Smooth muscle cell of the brain vasculature (primary cell): Measurements from ENCODE around the gene RSAD2.
"Not testable (repeated sequence)": the region's sequence is repeated elsewhere in the genome, so short reads cannot be mapped to it uniquely, and the experiment has no call there.

Experiments used
- DNase-seq: peaks from one replicate; pipeline ENCODE4 v3.0.0-alpha.2; 2012; ENCODE audit warnings: low read depth, low spot score

RSAD2 gene

DNA sequence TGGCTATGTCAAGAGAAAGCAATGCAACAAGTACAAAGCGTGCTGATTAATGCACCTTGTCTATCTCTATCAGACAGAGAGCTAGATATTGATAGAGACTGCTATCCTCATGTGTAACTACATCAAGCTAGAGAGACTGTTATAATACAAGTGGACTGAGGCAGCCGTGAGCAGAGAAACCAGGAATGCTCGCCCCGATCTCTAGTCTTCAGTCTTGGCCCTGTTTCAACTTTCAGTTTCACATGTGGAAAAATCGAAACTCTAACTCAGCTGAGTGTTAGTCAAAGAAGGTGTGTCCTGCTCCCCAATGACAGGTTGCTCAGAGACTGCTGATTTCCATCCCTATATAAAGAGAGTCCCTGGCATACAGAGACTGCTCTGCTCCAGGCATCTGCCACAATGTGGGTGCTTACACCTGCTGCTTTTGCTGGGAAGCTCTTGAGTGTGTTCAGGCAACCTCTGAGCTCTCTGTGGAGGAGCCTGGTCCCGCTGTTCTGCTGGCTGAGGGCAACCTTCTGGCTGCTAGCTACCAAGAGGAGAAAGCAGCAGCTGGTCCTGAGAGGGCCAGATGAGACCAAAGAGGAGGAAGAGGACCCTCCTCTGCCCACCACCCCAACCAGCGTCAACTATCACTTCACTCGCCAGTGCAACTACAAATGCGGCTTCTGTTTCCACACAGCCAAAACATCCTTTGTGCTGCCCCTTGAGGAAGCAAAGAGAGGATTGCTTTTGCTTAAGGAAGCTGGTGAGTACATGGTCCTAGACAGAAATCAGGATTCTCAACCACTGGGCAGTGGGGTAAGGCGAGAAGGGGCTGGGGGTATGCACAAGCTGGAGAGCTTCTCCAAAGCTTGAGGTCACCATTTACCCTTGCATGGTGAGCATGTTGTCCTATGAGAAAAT is at the start of gene RSAD2:
RSAD2 (plus strand) TSS at position 376 of the 903 bp plus-strand sequence; CDS start at position 400, 24 bp downstream.
- no peak for DNase-seq

GRCh38 chr2:6828299-6828584 is 49.3 kb upstream of the RSAD2 start:
- no peak for DNase-seq

GRCh38 chr2:6831229-6831628 is 46.3 kb upstream of the RSAD2 start:
- DNase-seq = no peak

DNA sequence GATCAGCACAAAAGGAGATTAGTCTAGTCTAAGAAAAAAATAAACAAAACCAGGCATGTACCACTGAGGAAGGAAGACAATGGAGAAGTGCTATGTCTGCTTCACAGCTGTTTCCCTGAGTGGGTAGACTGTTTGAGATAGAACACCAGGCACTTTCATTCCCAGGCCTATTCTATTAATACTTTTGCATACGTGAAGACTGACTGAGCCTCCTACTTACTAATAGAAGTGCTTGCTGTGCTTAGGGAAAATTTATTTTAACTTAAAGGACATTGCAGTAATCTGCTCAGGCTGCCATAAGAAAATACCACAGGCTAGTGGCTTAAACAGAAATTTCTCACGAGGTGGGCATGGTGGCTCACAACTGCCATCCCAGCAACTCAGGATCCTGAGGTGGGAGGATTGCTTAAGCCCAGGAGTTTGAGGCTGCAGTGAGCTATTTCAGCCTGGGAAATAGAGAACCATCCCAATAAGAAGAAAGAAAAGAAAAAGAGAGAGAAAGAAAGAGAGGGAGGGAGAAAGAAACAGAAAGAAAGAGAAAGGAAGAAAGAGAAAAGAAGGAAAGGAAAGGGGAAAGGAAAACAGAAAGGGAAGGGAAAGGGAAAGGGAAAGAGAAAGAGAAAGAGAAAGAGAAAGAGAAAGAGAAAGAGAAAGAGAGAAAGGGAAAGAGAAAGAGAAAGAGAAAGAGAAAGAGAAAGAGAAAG is 44.8 kb upstream of the RSAD2 start:
- no peak for DNase-seq

DNA sequence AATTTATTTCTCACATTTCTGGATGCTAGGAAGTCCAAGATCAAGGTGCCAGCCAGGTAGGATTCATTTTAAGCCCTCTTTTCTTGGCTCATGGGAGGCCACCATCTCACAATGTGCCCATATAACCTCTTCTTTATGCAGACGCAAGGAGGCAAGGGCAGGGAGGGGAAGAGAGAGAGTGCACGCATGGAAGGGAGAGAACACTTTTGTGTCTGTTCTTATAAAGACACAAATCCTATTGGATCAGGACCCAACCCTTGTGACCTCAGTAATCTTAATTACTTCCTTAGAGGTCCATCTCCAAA is 44.3 kb upstream of the RSAD2 start:
- DNase-seq = no peak

DNA sequence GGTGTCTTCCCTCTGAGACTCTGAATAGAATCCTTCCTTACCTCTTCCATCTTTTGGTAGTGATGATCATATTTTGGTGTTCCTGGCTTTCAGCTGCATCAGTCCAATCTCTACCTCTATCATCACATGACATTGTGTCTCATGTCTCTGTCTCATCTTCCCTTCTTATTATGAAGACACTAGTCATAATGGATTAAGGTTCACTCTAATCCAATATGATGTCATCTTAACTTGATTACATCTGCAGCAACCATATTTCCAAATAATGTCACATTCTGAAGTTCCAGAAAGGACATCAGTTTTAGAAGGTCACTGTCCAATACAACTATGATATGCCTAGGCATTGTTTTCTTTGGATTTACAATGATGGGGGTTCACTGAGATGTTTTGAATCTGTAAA is 43.4 kb upstream of the RSAD2 start:
- no peak for DNase-seq

DNA sequence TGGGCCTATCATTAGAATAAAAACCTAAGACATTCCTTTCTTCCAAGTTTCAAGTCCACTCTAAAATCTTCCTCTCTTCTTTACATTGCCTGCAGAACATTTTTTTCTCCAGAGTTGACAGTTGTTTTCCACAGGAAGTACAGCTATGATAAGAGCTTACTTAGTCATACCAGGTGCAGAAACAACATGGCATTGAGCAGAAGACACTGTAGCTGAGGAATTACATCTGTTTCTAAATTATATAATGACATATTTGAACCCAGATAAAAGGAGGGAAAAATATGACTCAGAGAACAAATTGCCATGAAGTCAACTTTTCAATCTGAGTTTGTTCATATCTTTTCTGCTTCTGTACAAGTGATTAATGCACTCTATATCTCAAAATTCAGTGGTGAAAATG is 42.1 kb upstream of the RSAD2 start:
- no peak for DNase-seq

DNA sequence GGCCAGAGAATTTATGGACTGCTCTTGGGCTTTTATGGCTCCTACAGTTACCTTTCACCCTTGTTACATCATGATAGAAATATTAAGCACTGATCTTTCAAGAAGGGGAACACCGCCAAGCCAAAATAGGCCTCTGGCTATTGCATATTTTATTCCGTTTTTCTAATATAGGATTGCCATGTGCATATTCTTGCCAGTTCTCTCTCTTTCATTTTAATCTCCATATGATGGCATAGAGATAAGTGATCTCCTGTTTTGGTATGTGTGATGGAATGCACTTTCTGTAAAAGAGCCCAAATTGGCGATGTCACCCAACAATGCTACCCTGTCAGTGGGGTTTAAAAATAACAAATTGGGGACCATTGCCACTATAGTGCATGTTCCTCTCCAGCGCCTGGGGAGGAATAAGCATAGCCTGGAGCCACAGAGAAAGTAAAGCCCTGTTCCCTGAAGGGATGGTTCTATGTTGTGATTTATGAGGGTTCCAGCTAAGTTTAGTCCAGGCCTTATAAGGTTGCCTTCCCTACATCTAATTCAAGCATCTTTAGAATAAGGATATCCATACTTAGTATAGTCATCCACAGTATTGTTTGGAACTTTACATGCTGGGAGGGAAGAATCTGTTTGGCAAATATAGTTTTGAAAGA is 38.8 kb upstream of the RSAD2 start:
- no peak for DNase-seq

DNA sequence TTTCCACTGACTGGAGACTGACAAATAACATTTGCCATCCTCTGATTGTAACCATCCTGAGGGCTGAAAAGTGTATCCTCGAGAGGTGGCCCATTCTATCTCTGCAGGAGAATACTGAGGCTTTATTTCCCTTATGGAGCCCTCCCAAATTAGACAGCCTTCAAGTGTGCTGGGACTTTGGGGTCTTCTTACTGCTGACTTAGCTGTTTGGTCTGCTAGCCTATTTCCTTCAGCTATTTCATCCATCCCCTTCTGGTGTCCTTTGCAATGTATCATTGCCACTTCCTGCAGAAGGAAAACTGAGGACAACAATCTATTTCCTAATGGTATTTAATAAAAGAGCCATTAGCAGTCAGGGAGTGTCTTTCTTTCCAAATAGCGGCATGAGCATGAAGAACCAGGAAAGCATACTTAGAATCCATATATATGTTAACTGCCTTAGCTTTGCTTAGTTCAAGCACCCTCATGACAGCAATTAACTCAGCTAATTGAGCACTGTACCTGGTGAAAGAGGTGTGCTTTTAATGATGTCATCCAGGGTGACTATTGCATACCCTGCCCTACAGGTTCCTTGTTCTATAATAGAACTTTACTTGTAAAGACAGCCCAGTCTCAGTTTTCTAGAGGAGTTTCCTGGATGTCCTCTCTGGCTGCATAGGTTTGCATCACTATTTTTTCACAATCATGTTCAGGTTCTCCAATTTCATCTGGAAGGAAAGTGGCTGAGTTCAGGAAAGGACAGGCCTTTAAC is 35.9 kb upstream of the RSAD2 start:
- no peak for DNase-seq

DNA sequence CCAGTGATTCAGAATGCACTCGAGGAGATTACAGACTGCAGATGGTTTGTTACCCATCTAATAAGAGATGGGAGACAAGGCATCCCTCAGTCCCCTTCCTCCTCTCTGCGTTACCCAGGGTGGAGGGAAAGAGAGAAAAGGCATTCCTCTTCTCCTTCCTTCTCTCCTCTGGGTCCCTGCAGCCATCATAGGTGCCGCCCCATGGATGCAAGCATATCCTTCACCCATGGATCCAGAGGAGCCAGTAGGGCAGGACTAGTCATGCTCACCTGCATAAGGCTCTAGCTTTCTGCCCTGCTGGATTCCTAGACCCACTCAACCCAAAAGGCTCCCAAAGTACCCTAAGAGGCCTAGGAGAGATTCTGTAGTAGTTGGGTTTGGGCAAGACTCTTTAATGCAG is 32.3 kb upstream of the RSAD2 start:
- no peak for DNase-seq

- no peak for DNase-seq
Observed at GRCh38 chr2:6845903-6846302, 31.7 kb upstream of the RSAD2 start.

DNA sequence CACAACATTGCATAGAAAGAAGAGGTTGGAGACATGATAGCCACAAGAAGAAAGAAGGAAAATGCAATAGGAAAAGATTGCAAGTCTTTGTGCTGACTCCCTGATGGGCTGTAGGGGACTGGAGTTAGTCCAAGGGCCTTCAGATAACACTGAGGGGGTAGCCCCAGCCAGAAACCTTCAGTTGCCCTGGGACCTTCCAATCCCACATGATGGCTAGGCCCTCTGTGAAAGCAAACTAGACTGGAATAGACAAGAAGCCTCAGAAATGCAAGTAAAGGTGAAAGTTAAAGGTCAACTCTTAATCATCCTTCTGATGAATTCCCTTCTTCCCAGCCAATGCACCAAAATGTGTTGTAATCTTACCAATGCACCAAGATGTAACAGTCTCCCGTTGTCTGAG is 31.0 kb upstream of the RSAD2 start:
- DNase-seq = no peak

DNA sequence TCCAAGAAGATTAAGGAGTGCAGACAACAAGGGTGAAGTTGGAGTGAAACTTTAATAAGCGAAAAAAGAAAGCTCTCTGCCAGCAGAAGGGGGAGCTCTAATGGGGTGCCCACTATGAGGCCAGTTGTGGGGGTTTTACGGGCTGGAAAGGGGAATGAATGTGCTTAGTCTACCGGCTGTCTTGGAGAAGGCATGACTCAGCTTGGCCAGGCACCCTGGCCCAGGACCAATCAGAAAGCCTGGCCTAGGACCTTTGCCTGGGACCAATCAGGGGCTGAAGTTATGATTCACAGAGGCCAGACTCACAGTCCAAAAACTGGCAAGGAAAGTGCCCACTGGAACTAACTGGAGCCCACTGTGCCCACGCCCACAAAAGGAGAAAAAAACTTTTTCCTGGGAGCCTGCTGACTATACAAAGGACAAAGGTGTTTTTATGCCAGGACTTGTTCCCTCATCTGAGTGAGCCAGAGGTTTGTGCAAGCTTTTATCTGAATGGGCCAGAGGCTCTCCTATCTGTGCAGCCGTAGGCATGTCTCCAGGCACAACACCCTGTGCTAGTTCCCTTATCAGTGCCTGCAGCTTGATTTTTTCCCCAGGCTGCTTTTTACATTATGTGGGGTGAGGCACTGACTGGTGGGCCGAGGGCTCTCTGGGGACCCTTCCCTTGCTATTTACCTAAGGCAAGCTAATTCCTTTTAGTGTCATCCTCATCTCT is 30.5 kb upstream of the RSAD2 start:
- DNase-seq = no peak

DNA sequence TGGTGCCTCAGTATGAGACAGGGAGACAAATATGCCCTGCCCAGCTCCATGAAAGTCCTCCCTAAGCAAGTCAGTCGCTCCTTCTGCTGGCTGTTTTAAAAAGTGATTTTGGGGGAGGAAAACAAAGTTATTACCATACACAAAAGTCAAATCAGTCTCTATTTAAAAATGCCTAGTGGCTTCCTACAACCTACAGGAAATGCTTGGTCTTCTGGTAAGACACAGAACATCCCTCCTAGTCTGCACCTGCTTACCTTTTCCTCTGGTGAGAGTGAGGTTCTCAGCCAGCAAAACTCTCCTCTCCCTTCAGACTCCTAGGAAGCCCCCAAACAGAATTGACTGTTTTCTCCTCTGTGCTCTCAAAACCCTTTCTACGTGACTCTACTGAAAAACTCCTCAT is 25.4 kb upstream of the RSAD2 start:
- DNase-seq = no peak

DNA sequence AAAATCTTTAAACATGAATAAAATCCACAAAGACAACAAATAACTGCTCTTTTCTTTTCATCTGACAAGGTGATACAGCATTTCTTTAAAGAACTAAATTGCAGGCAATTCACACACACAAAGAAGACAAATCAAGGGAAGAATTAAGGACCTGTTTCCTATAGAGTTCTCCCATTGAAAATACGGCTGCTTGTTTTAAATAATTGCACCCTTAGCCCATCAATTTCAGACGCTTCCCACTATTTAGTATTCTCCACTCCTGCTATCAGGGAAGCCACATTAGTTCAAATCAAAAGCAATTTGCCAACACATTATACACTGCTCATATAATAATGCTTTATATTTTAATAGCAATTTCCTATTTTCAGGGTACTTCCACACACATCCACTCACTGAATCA is 23.2 kb upstream of the RSAD2 start:
- no peak for DNase-seq

- DNase-seq = no peak
Observed at GRCh38 chr2:6855860-6856547, 21.6 kb upstream of the RSAD2 start.

DNA sequence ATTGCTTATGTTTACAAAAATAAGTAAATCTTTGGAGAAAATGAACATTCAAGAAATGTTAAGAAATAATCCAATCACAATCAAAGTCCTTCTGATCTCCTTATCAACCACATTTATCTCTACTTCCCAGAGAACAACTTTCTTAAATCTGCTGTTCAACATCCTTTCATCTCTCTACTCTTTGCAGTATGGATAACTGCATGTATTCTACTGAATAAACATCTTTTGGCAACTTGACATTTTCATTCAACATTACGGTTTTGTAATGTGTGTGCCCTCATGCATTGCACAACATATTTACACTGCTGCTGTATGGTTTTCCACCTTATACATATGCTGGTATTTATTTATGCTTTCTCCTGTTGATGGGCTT is 21.0 kb upstream of the RSAD2 start:
- DNase-seq = no peak

GRCh38 chr2:6858466-6859027 is 19.0 kb upstream of the RSAD2 start:
- not testable (repeated sequence) for DNase-seq

DNA sequence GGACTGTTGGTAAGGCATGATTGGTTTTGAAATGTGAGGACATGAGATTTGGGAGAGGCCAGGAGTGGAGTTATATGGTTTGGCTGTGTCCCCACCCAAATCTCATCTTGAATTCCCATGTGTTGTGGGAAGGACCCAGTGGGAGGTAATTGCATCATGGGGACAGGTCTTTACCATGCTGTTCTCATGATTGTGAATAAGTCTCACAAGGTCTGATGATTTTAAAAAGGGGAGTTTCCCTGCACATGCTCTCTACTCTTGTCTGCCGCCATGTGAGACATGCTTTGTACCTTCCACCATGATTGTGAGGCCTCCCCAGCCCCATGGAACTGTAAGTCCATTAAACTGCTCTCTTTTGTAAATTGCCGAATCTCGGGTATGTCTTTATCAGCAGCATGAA is 17.3 kb upstream of the RSAD2 start:
- DNase-seq = no peak

- no peak for DNase-seq
Observed at GRCh38 chr2:6863792-6864191, 13.8 kb upstream of the RSAD2 start.
